C4-2B (cell line): ENCODE results near the gene ST7.

Experiments used
- CTCF ChIP-seq: fragments of 450-650 bp; conservative IDR thresholded peaks from 2 replicates; pipeline ENCODE4 v1.5.1; 2017; ENCODE audit warnings: mild to moderate bottlenecking
- ZFX ChIP-seq: fragments of 450-650 bp; IDR thresholded peaks from 2 replicates; pipeline ENCODE4 v1.6.1; 2017

GRCh38 chr7:116929021-116929420 is 24.3 kb upstream of the ST7 start:
- TF ChIP-seq CTCF, result no peak
- no peak for TF ChIP-seq ZFX
